Measurements from ENCODE around the gene DMBT1.

DMBT1 gene

DNA sequence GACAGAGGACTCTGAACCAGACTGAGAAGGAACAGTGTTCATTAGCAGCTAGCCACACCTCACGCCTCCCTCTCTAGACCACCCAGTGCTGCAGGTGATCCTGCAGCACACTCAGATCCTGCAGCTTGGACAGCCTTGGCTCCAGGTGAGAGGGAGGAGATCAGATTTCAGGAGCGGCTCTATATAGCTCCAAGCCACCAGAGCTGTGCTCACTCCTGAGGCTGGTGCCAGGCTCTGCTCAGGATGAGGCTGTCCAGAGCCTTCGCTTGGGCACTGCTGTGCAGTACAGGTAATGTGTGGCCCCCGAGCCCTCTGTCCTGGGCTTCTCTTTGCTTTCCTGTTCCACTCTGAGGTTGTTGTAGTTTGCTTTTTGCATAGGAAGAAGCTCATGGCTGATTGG lies 96.7 kb downstream of the DMBT1 start:
- TF ChIP-seq, protein P1, sequence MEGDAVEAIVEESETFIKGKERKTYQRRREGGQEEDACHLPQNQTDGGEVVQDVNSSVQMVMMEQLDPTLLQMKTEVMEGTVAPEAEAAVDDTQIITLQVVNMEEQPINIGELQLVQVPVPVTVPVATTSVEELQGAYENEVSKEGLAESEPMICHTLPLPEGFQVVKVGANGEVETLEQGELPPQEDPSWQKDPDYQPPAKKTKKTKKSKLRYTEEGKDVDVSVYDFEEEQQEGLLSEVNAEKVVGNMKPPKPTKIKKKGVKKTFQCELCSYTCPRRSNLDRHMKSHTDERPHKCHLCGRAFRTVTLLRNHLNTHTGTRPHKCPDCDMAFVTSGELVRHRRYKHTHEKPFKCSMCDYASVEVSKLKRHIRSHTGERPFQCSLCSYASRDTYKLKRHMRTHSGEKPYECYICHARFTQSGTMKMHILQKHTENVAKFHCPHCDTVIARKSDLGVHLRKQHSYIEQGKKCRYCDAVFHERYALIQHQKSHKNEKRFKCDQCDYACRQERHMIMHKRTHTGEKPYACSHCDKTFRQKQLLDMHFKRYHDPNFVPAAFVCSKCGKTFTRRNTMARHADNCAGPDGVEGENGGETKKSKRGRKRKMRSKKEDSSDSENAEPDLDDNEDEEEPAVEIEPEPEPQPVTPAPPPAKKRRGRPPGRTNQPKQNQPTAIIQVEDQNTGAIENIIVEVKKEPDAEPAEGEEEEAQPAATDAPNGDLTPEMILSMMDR (IDR thresholded peaks at IDR 0.05; ENCODE audit: insufficient read depth, low read depth, low read length, missing control alignments): no peak
- no peak overlapping the region for H3K4me3 ChIP-seq (ENCODE audit: low read depth, low read length)
- no peak for DNase-seq (ENCODE audit: low read depth)

DNA sequence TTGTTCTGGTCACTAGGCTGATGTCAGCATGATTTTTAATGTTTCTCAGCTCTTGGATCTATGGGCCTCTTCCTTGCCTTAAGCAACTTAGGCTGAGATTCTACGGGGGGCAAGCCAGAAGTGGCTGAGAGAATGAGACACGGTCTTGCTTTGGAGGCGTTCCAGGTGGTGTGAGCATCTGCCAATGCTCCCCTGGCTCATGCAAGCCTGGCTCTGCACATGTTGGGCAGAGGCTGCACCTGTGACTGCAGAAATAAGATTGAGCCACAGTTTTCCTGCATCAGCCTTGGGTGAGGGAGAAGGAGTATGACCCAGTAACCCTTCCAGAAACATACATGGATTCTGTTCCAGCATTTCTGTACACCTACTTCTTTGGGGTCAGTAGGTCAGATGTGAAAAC lies 97.2 kb downstream of the DMBT1 start:
- no peak overlapping the region for H3K4me3 ChIP-seq (ENCODE audit: low read depth, low read length)
- TF ChIP-seq, protein P1 (IDR thresholded peaks at IDR 0.05; ENCODE audit: insufficient read depth, low read depth, low read length, missing control alignments): no peak
- no peak for DNase-seq (ENCODE audit: low read depth)

DNA sequence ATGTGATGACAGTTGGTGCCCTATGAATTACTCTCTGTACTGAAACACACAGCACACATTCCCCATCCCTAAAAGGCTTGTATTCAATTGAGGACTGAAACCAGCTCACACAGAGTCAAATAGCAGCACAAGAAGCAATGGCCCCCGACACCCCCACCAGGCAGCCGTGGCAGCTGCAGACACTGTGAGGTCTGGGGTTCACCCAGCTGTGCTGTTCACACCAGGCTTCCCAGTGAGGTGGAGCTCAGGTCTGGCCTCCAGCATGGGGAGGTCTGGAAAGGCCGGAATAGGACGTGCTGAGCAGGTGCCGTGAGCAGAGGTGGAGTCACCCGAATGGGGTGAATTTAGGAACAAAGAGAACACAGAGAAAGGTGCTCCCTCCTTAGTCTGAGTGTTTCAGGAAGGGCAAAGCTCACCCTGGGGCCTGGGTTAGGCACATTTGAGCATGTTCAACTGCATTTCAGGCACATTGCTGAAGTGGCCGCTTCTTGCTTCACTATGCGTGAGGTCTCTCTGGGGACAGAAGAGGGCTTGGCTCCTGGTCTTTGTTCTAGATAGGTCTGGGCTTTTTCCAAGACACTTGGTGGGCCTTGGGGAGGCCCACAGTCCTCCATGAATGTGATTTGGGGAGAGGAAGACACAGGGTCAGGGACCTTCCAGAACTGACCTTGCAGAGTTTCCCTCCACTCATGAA lies 97.9 kb downstream of the DMBT1 start:
- no peak overlapping the region for H3K4me3 ChIP-seq (ENCODE audit: low read depth, low read length)
- no peak for DNase-seq (ENCODE audit: low read depth)
- TF ChIP-seq, protein P1 (IDR thresholded peaks at IDR 0.05; ENCODE audit: insufficient read depth, low read depth, low read length, missing control alignments): no peak

DNA sequence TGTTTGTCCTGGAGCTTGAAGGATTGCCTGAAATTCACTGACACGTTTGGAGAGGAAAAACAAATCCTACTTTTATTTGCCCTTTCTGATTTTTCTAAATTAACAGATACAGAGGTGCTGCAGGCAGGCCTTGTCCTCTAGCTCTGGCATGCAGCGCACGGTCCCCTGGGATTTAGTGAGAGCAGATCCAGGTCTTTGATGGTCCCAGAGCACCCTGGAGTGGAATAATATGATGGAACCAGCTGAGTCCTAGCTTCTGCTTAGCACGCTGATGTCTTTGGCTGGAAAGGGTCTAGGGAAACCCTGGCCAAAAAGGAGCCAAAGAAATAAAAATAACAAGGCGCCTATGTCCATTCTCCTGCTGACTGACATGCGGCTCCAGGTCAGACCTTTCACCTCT lies 98.6 kb downstream of the DMBT1 start:
- DNase-seq (ENCODE audit: low read depth): no peak
- no peak overlapping the region for H3K4me3 ChIP-seq (ENCODE audit: low read depth, low read length)
- TF ChIP-seq, protein P1 (IDR thresholded peaks at IDR 0.05; ENCODE audit: insufficient read depth, low read depth, low read length, missing control alignments): no peak

DNA sequence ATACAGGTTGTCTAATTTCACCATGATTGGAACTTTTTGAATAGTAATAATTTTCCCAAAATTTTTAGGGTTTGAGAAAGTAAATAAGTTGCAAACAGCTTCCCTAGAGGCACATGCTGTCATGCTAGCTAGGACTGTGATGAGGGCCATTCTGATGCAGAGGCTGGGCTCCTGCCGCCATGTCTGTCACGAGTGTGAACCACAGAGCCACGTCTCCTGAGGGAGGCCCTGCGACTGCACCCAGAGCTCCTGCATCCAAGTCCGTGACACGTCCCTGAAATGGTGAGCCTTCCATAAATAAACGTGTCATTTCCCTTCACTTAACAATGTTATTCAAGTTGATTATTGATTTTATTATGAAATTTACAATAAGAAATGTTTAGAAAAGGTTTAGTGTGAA lies 99.1 kb downstream of the DMBT1 start:
- no peak overlapping the region for H3K4me3 ChIP-seq (ENCODE audit: low read depth, low read length)
- TF ChIP-seq, protein P1 (IDR thresholded peaks at IDR 0.05; ENCODE audit: insufficient read depth, low read depth, low read length, missing control alignments): no peak
- DNase-seq (ENCODE audit: low read depth): no peak

DNA sequence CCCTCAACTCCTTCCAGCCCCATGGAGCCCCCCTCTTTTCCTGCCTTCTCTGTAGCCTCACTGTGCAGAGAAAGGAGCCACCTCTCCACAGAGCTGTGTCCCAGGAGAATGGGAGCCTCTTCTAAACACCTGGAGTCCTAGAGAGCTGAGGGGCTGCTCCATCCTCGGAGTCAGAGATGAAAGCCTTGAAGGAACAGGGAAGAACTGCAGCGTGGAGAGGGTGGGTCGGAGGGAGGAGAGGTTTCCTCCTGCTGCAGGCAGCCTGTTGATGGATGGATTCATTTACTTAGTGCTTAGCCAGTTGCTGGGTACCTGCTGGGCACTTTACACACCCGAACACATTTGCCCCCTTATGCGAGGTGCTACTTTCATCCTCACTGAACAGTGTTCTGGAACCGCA lies 100.1 kb downstream of the DMBT1 start:
- TF ChIP-seq, protein P1 (IDR thresholded peaks at IDR 0.05; ENCODE audit: insufficient read depth, low read depth, low read length, missing control alignments): no peak
- no peak overlapping the region for H3K4me3 ChIP-seq (ENCODE audit: low read depth, low read length)
- DNase-seq (ENCODE audit: low read depth): no peak

DNA sequence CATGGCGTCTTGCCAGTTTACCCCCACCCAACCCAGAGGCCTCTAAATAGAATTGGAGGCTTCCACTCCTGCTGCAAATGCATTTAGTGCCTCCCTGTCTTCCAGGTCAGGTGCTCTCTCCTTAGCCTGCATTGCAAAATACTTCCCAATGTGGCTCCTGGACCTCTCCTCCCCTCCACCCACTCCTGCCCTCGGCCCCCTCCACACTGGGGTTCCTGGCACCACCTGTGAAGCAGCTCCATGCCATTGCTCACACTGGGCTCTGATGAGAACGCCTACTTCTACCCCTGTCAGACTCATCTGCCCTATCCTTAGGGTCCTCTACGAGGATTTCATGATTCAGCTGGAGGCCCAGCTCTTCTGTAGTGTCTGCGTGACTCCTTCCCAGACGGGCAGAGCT lies 101.7 kb downstream of the DMBT1 start:
- DNase-seq (ENCODE audit: low read depth): no peak
- TF ChIP-seq, protein P1 (IDR thresholded peaks at IDR 0.05; ENCODE audit: insufficient read depth, low read depth, low read length, missing control alignments): no peak
- no peak overlapping the region for H3K4me3 ChIP-seq (ENCODE audit: low read depth, low read length)
